ENCODE measurements around the gene MCM3AP. TPM values are rescaled to one million over a fixed set of nuclear protein-coding genes. Genes with fewer than 3 reads are reported as not detected.

MCM3AP gene
- total and polyA plus RNA-seq, 9 of the 15 experiments (the other 6 are each of a cell fraction or from before 2014, with no cell fraction given), result 6.5 to 179 (median 69.6) TPM

GRCh38 chr21:46323227-46323709 is 37.9 kb upstream of the MCM3AP start (continued):
- TF ChIP-seq, protein P1, sequence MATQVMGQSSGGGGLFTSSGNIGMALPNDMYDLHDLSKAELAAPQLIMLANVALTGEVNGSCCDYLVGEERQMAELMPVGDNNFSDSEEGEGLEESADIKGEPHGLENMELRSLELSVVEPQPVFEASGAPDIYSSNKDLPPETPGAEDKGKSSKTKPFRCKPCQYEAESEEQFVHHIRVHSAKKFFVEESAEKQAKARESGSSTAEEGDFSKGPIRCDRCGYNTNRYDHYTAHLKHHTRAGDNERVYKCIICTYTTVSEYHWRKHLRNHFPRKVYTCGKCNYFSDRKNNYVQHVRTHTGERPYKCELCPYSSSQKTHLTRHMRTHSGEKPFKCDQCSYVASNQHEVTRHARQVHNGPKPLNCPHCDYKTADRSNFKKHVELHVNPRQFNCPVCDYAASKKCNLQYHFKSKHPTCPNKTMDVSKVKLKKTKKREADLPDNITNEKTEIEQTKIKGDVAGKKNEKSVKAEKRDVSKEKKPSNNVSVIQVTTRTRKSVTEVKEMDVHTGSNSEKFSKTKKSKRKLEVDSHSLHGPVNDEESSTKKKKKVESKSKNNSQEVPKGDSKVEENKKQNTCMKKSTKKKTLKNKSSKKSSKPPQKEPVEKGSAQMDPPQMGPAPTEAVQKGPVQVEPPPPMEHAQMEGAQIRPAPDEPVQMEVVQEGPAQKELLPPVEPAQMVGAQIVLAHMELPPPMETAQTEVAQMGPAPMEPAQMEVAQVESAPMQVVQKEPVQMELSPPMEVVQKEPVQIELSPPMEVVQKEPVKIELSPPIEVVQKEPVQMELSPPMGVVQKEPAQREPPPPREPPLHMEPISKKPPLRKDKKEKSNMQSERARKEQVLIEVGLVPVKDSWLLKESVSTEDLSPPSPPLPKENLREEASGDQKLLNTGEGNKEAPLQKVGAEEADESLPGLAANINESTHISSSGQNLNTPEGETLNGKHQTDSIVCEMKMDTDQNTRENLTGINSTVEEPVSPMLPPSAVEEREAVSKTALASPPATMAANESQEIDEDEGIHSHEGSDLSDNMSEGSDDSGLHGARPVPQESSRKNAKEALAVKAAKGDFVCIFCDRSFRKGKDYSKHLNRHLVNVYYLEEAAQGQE (IDR thresholded peaks at IDR 0.05; ENCODE audit: borderline replicate concordance), result no peak
- TF ChIP-seq, protein P1 (CRISPR knock-in tag; IDR thresholded peaks at IDR 0.05; ENCODE audit: low read depth), result 0 out of 2 replicates have a peak, but pooled peaks have one; percentile 46
- TF ChIP-seq ZNF263 (CRISPR knock-in tag; IDR thresholded peaks at IDR 0.05; ENCODE audit: borderline replicate concordance), result 0 out of 2 replicates have a peak, but pooled peaks have one; percentile 15
- no peak for TF ChIP-seq ESRRB (CRISPR knock-in tag; IDR thresholded peaks at IDR 0.05; ENCODE audit: borderline replicate concordance)
- TF ChIP-seq BRCA1 (IDR thresholded peaks at IDR 0.05), result no peak
- TF ChIP-seq BRCA1 (CRISPR knock-in tag; IDR thresholded peaks at IDR 0.05), result no peak
- no peak for TF ChIP-seq CTBP1 (IDR thresholded peaks at IDR 0.05; ENCODE audit: borderline replicate concordance)
- no peak for TF ChIP-seq POLR2AphosphoS5 (IDR thresholded peaks at IDR 0.05; ENCODE audit: control insufficient read depth, insufficient read depth, low read depth, low read length)
- TF ChIP-seq SIN3A (IDR thresholded peaks at IDR 0.05; ENCODE audit: borderline replicate concordance in 2 of 2, control insufficient read depth in 1 of 2, low read depth in 2 of 2, low read length in 2 of 2), result peak in 1 of 2 experiments; percentile 86; a peak in 2 of 4 replicates
- TF ChIP-seq, protein P2, sequence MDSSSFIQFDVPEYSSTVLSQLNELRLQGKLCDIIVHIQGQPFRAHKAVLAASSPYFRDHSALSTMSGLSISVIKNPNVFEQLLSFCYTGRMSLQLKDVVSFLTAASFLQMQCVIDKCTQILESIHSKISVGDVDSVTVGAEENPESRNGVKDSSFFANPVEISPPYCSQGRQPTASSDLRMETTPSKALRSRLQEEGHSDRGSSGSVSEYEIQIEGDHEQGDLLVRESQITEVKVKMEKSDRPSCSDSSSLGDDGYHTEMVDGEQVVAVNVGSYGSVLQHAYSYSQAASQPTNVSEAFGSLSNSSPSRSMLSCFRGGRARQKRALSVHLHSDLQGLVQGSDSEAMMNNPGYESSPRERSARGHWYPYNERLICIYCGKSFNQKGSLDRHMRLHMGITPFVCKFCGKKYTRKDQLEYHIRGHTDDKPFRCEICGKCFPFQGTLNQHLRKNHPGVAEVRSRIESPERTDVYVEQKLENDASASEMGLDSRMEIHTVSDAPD (CRISPR knock-in tag; IDR thresholded peaks at IDR 0.05), result no peak
- TF ChIP-seq, protein P3, sequence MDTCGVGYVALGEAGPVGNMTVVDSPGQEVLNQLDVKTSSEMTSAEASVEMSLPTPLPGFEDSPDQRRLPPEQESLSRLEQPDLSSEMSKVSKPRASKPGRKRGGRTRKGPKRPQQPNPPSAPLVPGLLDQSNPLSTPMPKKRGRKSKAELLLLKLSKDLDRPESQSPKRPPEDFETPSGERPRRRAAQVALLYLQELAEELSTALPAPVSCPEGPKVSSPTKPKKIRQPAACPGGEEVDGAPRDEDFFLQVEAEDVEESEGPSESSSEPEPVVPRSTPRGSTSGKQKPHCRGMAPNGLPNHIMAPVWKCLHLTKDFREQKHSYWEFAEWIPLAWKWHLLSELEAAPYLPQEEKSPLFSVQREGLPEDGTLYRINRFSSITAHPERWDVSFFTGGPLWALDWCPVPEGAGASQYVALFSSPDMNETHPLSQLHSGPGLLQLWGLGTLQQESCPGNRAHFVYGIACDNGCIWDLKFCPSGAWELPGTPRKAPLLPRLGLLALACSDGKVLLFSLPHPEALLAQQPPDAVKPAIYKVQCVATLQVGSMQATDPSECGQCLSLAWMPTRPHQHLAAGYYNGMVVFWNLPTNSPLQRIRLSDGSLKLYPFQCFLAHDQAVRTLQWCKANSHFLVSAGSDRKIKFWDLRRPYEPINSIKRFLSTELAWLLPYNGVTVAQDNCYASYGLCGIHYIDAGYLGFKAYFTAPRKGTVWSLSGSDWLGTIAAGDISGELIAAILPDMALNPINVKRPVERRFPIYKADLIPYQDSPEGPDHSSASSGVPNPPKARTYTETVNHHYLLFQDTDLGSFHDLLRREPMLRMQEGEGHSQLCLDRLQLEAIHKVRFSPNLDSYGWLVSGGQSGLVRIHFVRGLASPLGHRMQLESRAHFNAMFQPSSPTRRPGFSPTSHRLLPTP (IDR thresholded peaks at IDR 0.05; ENCODE audit: borderline replicate concordance, extremely low read depth, insufficient read length), result no peak
- no peak for TF ChIP-seq NR2C1 (IDR thresholded peaks at IDR 0.05)
- TF ChIP-seq NR2C1 (tag; IDR thresholded peaks at IDR 0.05), result no peak
- TF ChIP-seq ATF4 (CRISPR knock-in tag; IDR thresholded peaks at IDR 0.05), result no peak
- TF ChIP-seq POLR3G (IDR thresholded peaks at IDR 0.05; ENCODE audit: extremely low read depth, insufficient read length, insufficient replicate concordance), result no peak

Measured in K562 (cell line).